GM10266 (cell line): Measurements from ENCODE around the gene XYLT1.

Source experiments
- DNase-seq: peaks from one replicate; pipeline ENCODE4 v3.0.0; 2012; ENCODE audit errors: extremely low spot score
- TF ChIP-seq, protein P1 (sequence below): IDR thresholded peaks from 2 replicates; pipeline ENCODE4 v1.5.1; 2012; ENCODE audit warnings: mild to moderate bottlenecking, low read depth; ENCODE audit not compliant: control insufficient read depth, insufficient read depth; ENCODE audit errors: missing control alignments

The XYLT1 gene

DNA sequence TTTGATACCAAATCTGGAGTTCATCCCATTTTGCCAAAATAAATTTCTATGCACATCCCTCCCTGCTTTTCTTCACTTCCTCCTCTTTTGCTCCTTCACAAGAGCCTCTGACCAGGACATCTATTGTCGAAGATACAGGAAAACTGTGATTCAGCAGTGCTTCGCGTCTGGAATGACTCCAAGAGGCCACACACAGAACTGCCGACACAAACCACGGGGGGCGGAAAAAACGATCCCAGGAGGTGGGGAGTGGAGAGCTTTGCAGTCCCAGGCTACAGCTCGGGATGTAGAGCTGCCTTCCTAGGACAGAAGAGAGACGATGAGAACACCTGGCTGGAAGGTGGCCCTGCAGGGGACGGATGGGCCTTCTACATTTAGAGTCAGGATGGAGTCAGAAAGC lies 102.8 kb downstream of the XYLT1 start:
- TF ChIP-seq, protein P1, sequence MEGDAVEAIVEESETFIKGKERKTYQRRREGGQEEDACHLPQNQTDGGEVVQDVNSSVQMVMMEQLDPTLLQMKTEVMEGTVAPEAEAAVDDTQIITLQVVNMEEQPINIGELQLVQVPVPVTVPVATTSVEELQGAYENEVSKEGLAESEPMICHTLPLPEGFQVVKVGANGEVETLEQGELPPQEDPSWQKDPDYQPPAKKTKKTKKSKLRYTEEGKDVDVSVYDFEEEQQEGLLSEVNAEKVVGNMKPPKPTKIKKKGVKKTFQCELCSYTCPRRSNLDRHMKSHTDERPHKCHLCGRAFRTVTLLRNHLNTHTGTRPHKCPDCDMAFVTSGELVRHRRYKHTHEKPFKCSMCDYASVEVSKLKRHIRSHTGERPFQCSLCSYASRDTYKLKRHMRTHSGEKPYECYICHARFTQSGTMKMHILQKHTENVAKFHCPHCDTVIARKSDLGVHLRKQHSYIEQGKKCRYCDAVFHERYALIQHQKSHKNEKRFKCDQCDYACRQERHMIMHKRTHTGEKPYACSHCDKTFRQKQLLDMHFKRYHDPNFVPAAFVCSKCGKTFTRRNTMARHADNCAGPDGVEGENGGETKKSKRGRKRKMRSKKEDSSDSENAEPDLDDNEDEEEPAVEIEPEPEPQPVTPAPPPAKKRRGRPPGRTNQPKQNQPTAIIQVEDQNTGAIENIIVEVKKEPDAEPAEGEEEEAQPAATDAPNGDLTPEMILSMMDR: no peak
- no peak for DNase-seq

DNA sequence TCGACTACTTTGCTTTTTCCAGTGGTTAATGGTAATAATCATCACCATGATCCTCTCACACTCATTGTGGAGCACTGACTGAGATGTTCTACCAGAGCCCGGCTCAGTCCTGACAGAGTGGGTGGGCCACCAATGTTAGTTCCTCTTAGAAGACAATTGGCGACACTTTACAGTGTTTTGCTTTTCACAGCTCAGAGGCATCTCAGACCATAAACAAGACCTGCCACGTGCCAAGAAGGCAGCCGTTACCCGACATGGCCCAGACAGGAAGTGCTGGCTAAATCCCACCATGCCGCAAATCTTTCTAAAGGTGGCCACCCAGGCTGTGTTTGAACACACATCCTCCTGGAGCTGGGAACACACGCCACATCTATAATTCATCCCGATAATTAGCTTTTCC lies 103.7 kb downstream of the XYLT1 start:
- peak; percentile 23 for DNase-seq
- TF ChIP-seq, protein P1: no peak

DNA sequence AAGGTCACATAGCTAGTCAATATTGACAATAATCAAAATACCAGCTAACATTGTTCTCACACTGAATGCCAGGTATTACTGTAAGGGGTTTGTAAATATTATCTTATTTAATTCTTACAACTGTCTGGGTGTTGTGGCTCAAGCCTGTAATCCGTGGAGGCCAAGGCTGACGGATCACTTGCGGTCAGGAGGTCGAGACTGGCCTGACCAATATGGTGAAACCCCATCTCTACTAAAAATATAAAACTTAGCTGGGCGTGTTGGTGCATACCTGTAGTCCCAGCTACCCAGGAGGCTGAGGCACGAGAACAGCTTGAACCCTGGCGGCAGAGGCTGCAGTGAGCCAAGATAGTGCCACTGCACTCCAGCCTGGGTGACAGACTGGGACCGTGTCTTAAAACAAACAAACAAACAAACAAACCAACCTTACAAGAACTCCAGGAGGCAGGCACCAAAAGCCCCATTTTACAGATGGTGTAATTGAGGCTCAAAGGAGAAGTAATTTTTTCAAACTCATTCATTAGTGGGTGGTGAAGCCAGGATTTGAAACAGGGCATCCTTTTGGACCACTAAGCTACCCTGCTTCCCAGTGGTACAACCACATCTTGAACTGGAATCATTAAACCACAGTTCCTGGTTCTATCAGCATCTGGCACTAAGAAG lies 104.3 kb downstream of the XYLT1 start:
- TF ChIP-seq, protein P1: no peak

DNA sequence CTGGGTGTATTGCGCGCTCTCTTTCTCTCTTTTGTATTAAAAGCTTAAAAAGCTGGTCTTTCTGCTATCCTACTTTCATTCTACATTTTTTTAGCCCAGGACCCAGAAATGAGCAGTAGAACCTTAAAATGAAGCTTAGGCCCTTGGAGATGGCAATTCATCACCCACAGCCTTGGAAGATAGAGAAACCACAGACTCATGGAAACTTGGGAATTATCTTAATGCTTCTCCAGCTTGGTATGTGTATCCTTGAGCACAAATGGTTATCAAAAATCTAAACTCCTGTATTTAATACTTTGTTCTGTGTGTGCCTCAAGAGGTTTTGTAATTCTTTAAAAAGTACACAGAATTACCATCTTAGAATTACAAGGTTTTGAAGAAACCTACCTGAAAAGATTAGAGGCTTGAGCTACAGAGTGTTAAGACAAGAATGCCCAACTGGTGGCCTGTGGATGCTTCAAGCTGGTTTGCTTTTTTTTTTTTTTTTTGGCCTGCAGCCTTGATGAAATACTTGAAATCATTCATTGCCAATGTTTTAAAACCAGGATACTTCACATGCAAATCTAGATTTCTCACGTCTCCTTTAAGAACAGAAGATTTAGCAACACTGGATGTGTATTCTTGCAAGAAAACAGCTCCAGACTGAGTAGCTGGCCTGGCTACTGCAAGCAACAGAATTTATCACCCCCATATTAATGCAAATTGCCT lies 105.0 kb downstream of the XYLT1 start:
- DNase-seq: no peak
- TF ChIP-seq, protein P1: no peak

More for the DNA sequence above, 104.3 kb downstream of the XYLT1 start:
- DNase-seq: no peak

DNA sequence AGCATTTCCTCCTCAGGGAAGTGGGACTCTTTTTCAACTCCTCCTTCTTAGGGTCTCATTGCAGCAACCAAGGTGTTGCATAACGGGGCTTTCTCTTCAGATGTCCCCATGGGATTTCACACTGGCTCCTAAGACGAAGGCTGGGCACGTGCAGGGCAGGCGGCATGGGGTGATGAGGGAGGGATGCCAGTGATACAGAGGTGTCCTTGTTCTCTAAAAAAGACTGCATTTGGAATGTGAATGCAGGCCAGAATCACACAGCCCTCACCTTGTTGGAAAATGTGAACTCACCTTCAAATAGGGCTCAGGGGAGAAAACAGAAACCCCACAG lies 105.6 kb downstream of the XYLT1 start:
- DNase-seq: no peak

DNA sequence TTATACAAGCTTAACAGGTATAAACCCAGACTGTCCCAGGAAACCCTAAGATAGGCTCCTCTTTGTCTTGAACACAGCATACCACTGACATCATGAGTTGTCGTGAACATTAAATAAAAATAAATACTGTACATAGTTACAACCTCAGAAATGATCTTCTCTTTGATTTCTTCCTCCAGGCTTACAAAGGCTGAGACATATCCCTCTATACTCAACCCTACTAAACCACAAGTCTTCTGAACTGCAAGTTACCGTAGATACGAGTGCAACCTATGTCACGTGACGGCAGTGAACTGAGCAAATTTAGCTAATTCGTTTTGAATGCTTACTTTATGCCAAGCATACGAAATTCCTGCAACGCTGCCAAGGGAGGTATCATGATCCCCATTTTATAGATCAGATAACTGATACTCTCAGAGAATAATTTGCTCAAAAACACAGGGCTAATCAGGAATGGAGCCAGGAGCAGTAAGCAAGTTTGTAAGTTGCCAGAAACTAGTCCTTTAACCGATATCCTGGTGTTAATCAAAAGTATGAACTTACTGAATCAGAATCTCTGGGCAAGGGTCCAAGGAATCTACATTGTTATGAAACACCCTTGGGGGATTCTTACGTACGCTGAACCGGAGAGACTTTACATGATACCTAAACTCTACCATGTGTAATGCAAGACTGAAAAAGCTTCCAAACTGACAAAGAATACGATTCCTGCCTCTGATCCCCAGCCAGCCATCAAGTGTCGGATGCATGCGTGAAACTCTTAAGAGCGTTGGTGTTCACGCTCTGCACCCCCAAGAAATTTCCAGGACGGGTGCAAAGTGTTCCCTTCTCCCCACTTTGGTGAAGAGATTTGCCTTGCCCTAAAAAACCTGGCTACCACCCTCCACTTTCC lies 106.2 kb downstream of the XYLT1 start:
- no peak for DNase-seq
- TF ChIP-seq, protein P1: no peak

More for the DNA sequence above, 105.6 kb downstream of the XYLT1 start:
- TF ChIP-seq, protein P1: no peak

DNA sequence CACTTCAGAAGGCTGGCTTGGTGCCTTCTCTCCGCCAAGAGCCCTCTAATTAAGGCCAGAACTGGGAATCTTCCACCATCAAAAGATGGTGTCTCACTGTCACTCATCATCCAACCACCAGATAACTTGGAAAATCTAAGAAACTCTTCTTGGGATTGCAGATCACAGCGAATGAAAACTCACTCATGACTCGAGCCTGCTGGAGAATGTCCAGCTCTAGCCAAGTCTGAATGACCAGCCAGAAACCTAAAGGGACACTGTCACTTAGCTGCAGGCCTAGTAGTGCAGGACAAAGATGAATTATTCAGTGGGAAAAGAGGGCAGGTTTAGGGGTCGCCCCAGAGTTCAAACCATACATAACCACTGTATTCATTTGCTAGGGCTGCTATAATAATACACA lies 107.8 kb downstream of the XYLT1 start:
- TF ChIP-seq, protein P1: no peak
- no peak for DNase-seq
